A549 (cell line): Measurements from ENCODE around the gene PPP2R2D.

Experiments
- CEBPB ChIP-seq, 2 experiments: fragments of >200 bp in 1 of 2; sonication (Bioruptor Twin) in 1 of 2; formaldehyde crosslinking in 1 of 2; IDR thresholded peaks; 2 replicates each; pipeline ENCODE4 v1.6.1; 2012 to 2016
- CTCF ChIP-seq: fragments of >200 bp; sonication (Bioruptor Twin); formaldehyde crosslinking; IDR thresholded peaks from 3 replicates; pipeline ENCODE4 v1.5.1; 2016
- EP300 ChIP-seq, 2 experiments: fragments of >200 bp; sonication (Bioruptor Twin); formaldehyde crosslinking; IDR thresholded peaks; 2 replicates in 1 of 2; 3 replicates in 1 of 2; pipeline ENCODE4 v1.6.1; 2016 to 2017
- MAFK ChIP-seq: fragments of 450-650 bp; IDR thresholded peaks from 2 replicates; pipeline ENCODE4 v1.6.1; 2014; ENCODE audit not compliant: partially characterized antibody
- ZFP36 ChIP-seq: fragments of 450-650 bp; IDR thresholded peaks from 2 replicates; pipeline ENCODE4 v1.6.1; 2014; ENCODE audit warnings: borderline replicate concordance; ENCODE audit not compliant: partially characterized antibody
- ZNF302 ChIP-seq: fragments of 250-450 bp; sonication (Bioruptor Pico); IDR thresholded peaks from 2 replicates; pipeline ENCODE4 v1.9.0; 2021; ENCODE audit warnings: inconsistent platforms, mild to moderate bottlenecking, moderate library complexity
- TF ChIP-seq, protein P1 (sequence below): fragments of 250-450 bp; sonication (Bioruptor Pico); IDR thresholded peaks from 2 replicates; pipeline ENCODE4 v1.5.0; 2021; ENCODE audit warnings: mild to moderate bottlenecking, moderate library complexity, borderline replicate concordance

DNA sequence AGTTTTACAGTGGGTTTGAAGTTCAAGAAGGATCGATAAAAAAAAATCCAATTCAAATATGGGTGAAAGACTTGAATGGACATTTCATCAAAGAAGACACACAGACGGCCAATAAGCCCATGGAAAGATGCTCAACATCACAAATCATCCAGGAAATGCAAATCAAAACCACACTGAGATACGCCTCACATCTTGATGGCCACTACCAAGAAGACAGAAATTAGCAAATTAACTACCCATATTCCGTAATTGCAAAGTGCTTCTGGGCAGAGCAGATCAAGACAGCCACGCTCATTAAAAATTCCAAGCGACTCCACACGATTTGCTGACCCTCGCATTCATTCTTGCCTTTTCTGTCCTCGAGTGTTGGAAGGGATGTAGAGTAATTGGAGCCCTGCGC lies 34.1 kb upstream of the PPP2R2D start:
- TF ChIP-seq ZNF302 (CRISPR knock-in tag) = no peak
- TF ChIP-seq MAFK = no peak
- TF ChIP-seq EP300 (IDR thresholded peaks at IDR 0.05) = no peak
- TF ChIP-seq, protein P1, sequence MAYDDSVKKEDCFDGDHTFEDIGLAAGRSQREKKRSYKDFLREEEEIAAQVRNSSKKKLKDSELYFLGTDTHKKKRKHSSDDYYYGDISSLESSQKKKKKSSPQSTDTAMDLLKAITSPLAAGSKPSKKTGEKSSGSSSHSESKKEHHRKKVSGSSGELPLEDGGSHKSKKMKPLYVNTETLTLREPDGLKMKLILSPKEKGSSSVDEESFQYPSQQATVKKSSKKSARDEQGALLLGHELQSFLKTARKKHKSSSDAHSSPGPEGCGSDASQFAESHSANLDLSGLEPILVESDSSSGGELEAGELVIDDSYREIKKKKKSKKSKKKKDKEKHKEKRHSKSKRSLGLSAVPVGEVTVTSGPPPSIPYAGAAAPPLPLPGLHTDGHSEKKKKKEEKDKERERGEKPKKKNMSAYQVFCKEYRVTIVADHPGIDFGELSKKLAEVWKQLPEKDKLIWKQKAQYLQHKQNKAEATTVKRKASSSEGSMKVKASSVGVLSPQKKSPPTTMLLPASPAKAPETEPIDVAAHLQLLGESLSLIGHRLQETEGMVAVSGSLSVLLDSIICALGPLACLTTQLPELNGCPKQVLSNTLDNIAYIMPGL (CRISPR knock-in tag) = no peak
- no peak for TF ChIP-seq CEBPB (IDR thresholded peaks at IDR 0.05)
- no peak for TF ChIP-seq CTCF
- TF ChIP-seq ZFP36 = no peak
